Activated CD8-positive, alpha-beta memory T cell treated with anti-CD3 and anti-CD28 coated beads, Interleukin-2, amount 50 U/mL, for 1 hour (primary cell): ENCODE results near the gene SVEP1.
"Not testable (repeated sequence)": the region's sequence is repeated elsewhere in the genome, so short reads cannot be mapped to it uniquely, and the experiment has no call there.

Source experiments
- DNase-seq: peaks from one replicate; pipeline ENCODE4 v3.0.0-alpha.2; 2020; ENCODE audit errors: extremely low read depth

Gene SVEP1

DNA sequence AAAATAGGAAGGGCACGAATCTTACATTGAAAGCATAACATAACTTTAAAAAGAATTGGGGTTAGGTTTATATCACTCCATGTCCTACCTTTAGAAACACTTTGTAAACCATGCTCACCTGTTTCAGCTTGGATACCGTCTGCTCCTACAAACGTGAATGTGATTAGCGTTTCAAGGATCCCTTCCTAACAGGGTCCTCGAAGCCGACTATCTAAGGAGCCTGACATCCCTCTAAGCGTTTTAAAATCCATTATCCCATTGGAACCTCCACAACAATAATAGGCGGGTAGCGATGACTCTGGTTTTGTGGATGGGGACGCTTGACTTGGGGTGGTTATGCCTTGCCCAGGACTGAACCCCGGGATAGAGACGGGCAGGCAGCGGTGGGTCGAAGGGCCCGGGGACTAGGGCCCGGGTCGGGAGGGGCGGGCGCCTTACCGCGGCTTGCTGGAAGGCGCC is 937 bp downstream of the SVEP1 start:
- no peak for DNase-seq

GRCh38 chr9:110575945-110576344 is 3.6 kb downstream of the SVEP1 start:
- no peak for DNase-seq

DNA sequence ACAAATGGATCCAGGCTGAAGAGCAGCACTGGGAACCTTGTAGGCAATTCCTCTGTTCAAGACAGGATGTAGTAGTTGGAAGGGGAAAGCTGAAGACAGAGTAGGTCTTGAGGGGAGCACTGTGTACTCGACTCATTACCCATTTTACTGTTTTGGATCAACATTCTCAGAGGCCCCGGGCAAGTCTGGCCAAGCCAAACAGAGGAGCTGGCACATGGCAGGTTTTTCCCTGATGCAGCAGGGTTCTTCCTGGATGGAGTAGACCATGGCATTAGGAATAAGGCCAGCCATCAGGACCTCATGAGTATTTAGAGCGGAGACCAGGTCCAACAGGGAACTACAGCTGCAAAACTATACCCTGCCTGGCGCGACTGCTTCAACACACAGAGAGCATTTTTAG is 4.4 kb downstream of the SVEP1 start:
- DNase-seq: no peak

DNA sequence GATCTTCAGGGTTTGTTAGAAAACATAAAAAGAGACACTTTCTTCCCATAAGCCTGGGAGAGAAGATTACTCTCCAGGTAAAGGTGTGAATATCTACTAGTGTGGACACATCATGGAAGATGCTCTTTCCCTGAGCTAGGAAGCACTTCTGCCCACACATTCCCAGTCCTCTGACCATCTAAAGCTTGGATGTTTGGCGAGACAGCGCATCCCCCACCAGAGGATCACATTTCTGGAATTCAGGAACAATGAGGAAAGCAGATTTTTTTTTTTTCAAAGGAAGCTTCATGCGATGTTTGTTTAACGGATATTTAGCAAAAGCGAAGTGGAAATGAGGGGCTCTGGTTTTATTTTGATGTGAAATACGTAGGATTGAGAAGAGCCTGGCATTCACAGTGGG is 6.2 kb downstream of the SVEP1 start:
- no peak for DNase-seq

- no peak for DNase-seq
These were observed 7.6 kb downstream of the SVEP1 start for GRCh38 chr9:110571801-110572483.

- DNase-seq: no peak
These were observed 13.4 kb downstream of the SVEP1 start for GRCh38 chr9:110566156-110566555.

DNA sequence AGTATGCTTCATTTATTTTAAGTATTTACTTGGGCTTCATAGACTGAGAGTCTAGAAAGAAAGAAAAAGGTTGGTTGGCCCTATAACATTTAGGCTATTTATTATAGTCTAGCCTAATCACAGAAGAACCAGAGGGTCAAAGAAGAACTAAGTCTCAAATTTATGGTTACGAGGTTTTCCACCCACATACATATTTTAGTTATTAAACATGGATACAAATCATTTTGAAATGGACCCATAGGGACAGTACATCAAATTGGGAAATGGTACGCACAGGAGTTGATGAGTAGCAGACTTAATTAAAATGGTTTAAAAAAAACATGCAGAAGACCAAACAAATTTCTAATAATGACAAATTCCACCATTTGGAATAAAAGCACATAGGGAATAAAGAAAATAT is 17.7 kb downstream of the SVEP1 start:
- no peak for DNase-seq

- no peak for DNase-seq
These were observed 19.7 kb downstream of the SVEP1 start for GRCh38 chr9:110559869-110560268.

DNA sequence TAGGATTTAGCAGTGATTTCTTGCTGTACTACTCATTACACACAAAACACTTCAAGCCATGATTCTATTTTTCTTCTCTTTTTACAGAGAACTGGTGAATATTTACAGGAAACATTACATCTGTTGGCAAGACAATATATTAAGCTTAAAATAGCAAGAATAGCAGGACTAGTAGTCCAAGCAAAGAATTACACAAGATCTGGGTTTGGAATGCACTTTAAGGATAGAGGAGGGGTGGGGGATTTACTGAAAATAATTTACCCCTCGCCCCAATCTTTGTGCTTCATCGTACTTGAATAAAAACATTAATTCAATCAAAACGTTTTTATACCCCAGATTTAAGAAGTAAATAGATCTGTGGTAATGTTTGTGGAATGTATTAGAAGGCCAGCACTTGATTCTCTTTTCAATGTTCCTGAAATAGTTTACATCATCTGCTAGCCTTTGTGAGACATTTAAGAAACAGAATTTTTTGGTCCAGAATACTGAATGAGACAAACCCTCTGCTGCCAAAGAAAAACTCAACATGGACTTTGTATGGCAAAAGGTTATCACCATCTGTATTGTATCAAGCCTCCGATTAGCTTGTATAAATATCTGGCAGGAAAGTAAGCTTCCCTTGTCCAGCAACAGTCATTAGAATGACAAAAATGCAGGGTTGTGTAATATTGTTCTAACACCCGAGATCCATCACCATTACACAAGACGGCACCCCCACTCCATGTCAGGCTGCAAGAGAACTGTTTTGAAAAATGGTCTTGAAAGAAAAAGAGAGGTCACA is 23.8 kb downstream of the SVEP1 start:
- DNase-seq: no peak

- no peak for DNase-seq
These were observed 33.1 kb downstream of the SVEP1 start for GRCh38 chr9:110546411-110546871.

DNA sequence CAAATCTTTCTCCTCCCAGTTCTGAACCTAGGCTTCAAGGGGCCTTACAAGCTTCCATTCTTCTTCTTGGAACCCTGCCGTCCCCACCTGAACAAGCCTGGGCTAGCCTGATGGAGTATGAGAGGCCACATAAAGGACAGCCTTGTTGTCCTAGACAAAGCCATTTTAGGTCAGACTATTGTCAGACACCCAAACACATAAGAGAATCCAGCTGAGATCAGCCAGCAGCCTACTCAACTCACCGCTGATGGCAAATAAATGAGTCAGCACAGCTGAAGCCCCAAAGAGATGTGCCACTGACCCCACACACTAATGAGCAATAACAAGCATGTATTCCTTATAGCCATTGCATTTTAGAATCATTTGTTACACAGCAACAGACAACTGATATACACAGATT is 33.8 kb downstream of the SVEP1 start:
- no peak for DNase-seq

GRCh38 chr9:110543631-110544051 is 35.9 kb downstream of the SVEP1 start:
- DNase-seq: no peak

- DNase-seq: no peak
These were observed 37.6 kb downstream of the SVEP1 start for GRCh38 chr9:110541950-110542349.

DNA sequence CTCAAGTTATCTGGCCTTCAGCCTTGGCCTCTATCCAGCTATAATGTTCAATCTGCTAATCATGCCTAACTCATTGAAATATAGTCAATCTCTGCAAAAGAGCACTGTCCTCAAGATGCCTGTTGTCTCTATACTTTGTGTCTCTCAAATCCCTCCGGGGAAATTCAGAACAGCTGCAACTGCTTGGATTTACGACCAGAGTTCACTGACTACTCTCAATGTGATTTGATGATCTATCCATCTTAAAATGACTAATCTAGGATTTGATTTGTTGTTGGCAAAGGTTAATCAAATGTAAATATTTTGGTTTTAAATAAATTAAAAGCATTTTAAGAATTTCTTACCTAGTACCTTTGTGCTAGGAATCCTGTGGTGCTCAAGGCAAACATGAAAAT is 40.9 kb downstream of the SVEP1 start:
- no peak for DNase-seq

DNA sequence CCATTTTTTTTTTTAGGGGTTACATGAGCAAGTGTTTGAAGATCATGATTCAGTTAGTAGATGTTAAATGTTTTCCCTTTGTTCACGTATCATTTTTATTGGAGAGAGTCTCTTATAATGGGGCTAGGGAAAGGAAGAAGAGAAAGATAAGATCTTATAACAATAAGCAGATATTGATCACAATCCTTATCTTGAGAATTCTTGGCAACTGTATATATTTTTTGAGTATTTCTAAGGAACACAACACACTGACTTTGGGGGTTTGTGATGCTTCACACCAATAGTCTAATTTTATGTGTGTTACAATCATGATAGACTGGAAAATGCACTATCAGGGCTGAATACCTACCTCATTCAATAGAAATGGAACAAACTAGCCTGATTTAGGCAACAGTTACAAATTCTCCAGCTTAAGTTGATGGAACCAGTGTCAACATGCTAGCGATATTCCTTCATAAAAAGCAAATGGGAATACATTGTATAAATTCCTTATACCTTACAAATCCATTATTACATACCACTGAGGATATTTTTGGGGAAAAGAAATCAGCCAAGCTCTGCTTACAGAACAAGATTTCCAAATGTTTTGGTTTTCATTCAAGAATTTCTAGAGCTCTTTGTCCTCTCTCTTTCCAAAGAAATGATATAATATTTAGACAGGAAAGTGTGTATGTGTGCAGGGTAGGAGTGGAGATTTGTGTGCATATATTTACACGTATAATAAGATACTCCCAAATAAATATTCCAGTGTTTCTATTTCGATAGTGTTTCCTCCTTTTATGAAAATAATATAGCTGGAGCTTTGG is 41.5 kb downstream of the SVEP1 start:
- DNase-seq: no peak

DNA sequence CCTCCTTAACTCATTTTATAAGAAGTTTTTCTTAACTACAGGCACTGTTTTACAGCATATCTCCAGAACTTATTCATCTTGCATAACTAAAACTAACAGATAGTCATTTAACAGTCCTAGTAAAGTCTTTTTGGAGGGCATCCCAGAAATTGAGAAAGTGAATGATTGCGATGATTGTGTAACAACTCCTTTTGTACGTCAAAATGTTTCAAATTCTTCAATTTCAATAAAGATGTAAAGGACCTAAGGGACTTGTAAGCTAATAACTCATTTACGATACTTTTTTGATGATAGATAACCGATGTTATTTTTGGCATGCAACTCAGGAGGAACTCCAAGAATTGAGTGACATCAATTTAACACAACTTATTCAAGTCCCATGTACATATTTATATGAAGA is 42.7 kb downstream of the SVEP1 start:
- no peak for DNase-seq

- not testable (repeated sequence) for DNase-seq
These were observed 45.4 kb downstream of the SVEP1 start for GRCh38 chr9:110534162-110534561.

DNA sequence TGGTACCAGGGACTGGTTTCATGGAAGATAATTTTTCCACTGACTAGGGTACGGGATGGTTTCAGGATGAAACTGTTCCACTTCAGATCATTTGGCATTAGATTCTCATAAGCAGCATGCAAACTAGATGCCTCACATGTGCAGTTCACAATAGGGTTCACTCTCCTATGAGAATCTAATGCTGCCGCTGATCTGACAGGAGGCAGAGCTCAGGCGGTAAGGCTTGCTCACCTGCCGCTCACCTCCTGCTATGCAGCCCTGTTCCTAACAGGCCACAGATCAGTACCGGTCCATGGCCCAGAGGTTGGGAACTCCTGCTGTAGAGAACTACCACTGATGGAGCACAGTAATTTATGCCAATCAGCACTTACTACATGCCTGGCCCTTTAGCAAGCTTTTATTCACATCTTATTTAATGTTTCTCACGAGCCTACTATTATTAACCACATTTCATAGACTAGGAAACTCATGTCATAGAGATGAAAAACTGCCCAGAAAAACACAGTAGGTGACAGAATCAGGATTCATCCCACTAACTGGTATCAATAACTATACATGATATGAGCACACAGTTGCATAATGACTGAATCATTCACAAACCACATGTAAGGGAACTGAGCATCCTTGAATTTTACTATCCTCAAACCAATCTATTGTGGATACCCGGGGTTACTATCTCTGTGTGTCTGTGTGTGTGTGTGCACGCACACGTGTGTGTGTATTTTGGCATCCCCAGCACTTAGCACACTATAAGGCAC is 46.5 kb downstream of the SVEP1 start:
- DNase-seq: no peak

- no peak for DNase-seq
These were observed 47.8 kb downstream of the SVEP1 start for GRCh38 chr9:110531776-110532175.

- not testable (repeated sequence) for DNase-seq
These were observed 48.3 kb downstream of the SVEP1 start for GRCh38 chr9:110531241-110531640.

- no peak for DNase-seq
These were observed 50.9 kb downstream of the SVEP1 start for GRCh38 chr9:110528645-110529044.

- no peak for DNase-seq
These were observed 53.1 kb downstream of the SVEP1 start for GRCh38 chr9:110526426-110526825.
